Vagina (tissue), 2 donors: ENCODE measurements around the gene CREB3L2. TPM values are rescaled to one million over a fixed set of nuclear protein-coding genes. Genes with fewer than 3 reads are reported as not detected.

Experiments
- DNase-seq, 2 donors: peaks; one replicate each; pipeline ENCODE4 v3.0.0-alpha.2; 2017; ENCODE audit errors: extremely low spot score in 2 of 2
- H3K27ac ChIP-seq: fragments of 200-600 bp; sonication (generic); one replicate; pipeline ENCODE4 v1.5.1; 2019
- H3K27me3 ChIP-seq: fragments of 200-600 bp; sonication (generic); one replicate; pipeline ENCODE4 v1.5.1; 2019
- H3K36me3 ChIP-seq, 2 donors: fragments of 200-600 bp; sonication (generic); one replicate each; pipeline ENCODE4 v1.5.1; 2017 to 2019
- H3K4me1 ChIP-seq: fragments of 200-600 bp; sonication (generic); one replicate; pipeline ENCODE4 v1.5.1; 2019
- H3K4me3 ChIP-seq, 2 donors: fragments of 200-600 bp; sonication (generic); 1 replicate in 1 of 2; 2 replicates in 1 of 2; pipeline ENCODE4 v1.5.1; 2016 to 2019
- H3K9me3 ChIP-seq: fragments of 200-600 bp; sonication (generic); one replicate; pipeline ENCODE4 v1.5.1; 2019
- CTCF ChIP-seq, 3 experiments: fragments of 450-650 bp in 2 of 3; fragments of 200-600 bp in 1 of 3; sonication (generic) in 1 of 3; IDR thresholded peaks; one replicate each; pipeline ENCODE4 v1.5.1; 2017 to 2019; ENCODE audit warnings: antibody characterized with exemption in 3 of 3, mild to moderate bottlenecking in 2 of 3, moderate library complexity in 2 of 3
- POLR2A ChIP-seq, 2 donors: fragments of 450-650 bp; IDR thresholded peaks; one replicate each; pipeline ENCODE4 v1.6.1; 2017; ENCODE audit warnings: antibody characterized with exemption in 2 of 2, mild to moderate bottlenecking in 2 of 2, moderate library complexity in 2 of 2
- POLR2AphosphoS5 ChIP-seq, 2 donors: sonication (generic); formaldehyde crosslinking; IDR thresholded peaks; one replicate each; pipeline ENCODE4 v1.9.0; 2017; ENCODE audit warnings: antibody characterized with exemption in 2 of 2, mild to moderate bottlenecking in 2 of 2, low read depth in 1 of 2; ENCODE audit not compliant: insufficient read depth in 1 of 2
- intact Hi-C: fragments of 100-400 bp; cut with DNase I; formaldehyde crosslinking; loops from one replicate; pipeline ENCODE4 v1.15.1; 2023
- total RNA-seq: library from RNA; depleted of rRNA; stranded (reverse); fragments of >200 nt; gene quantifications from one replicate; pipeline ENCODE4 v1.2.3, GENCODE V29; 2016

The CREB3L2 gene
- total RNA-seq, 1 donor from 2014 or later, result 28.7 TPM

- Histone ChIP-seq H3K9me3 (no peaks in the 10 kb centered on the region), H3K27ac (no peak overlapping the region), H3K4me3 (no peak overlapping the region), H3K27me3 (no peaks in the 10 kb centered on the region), H3K4me1 (peaks cover 20% of the 10 kb centered on the region), H3K36me3 (peaks cover 0 to 35% of the 10 kb centered on the region in 2 donors)
- no peak for DNase-seq
- intact Hi-C loops, result no loop called here
- TF ChIP-seq CTCF (IDR thresholded peaks at IDR 0.05) (no peak), POLR2A (IDR thresholded peaks at IDR 0.05) (no peak), POLR2AphosphoS5 (IDR thresholded peaks at IDR 0.05; ENCODE audit: insufficient read depth in 1 of 2, low read depth in 1 of 2) (no peak)
Measured at GRCh38 chr7:137916980-137917645, 84.8 kb downstream of the CREB3L2 start.

GRCh38 chr7:137916564-137916963 lies 85.3 kb downstream of the CREB3L2 start:
- TF ChIP-seq CTCF (IDR thresholded peaks at IDR 0.05) (no peak), POLR2AphosphoS5 (IDR thresholded peaks at IDR 0.05; ENCODE audit: insufficient read depth in 1 of 2, low read depth in 1 of 2) (no peak), POLR2A (IDR thresholded peaks at IDR 0.05) (no peak)
- no peak for DNase-seq
- intact Hi-C loops, result no loop called here
- no peak overlapping the region for H3K27ac ChIP-seq
- H3K4me3 ChIP-seq, result no peak overlapping the region
- no peaks in the 10 kb centered on the region for H3K9me3 ChIP-seq
- H3K27me3 ChIP-seq, result no peaks in the 10 kb centered on the region
- peaks cover 0 to 40% of the 10 kb centered on the region in 2 donors for H3K36me3 ChIP-seq
- H3K4me1 ChIP-seq, result peaks cover 17% of the 10 kb centered on the region

- Histone ChIP-seq H3K4me1 (peaks cover 5% of the 10 kb centered on the region), H3K9me3 (no peaks in the 10 kb centered on the region), H3K4me3 (no peak overlapping the region), H3K27me3 (no peaks in the 10 kb centered on the region), H3K36me3 (peaks cover 0 to 48% of the 10 kb centered on the region in 2 donors), H3K27ac (no peak overlapping the region)
- TF ChIP-seq POLR2A (IDR thresholded peaks at IDR 0.05), result no peak
- TF ChIP-seq POLR2AphosphoS5 (IDR thresholded peaks at IDR 0.05; ENCODE audit: insufficient read depth in 1 of 2, low read depth in 1 of 2), result no peak
- TF ChIP-seq CTCF (IDR thresholded peaks at IDR 0.05), result no peak
- intact Hi-C loops, result no loop called here
- no peak for DNase-seq
Measured at GRCh38 chr7:137915266-137915665, 86.6 kb downstream of the CREB3L2 start.

GRCh38 chr7:137913985-137914384 lies 87.9 kb downstream of the CREB3L2 start:
- H3K27ac ChIP-seq, result no peak overlapping the region
- no peaks in the 10 kb centered on the region for H3K27me3 ChIP-seq
- intact Hi-C loops, result no loop called here
- H3K4me3 ChIP-seq, result no peak overlapping the region
- H3K9me3 ChIP-seq, result no peaks in the 10 kb centered on the region
- no peak for TF ChIP-seq POLR2AphosphoS5 (IDR thresholded peaks at IDR 0.05; ENCODE audit: insufficient read depth in 1 of 2, low read depth in 1 of 2)
- TF ChIP-seq CTCF (IDR thresholded peaks at IDR 0.05), result no peak
- no peak for TF ChIP-seq POLR2A (IDR thresholded peaks at IDR 0.05)
- DNase-seq, result no peak
- H3K36me3 ChIP-seq, result peaks cover 0 to 57% of the 10 kb centered on the region in 2 donors
- H3K4me1 ChIP-seq, result no peaks in the 10 kb centered on the region

GRCh38 chr7:137909042-137909441 lies 92.8 kb downstream of the CREB3L2 start:
- Histone ChIP-seq H3K9me3 (no peaks in the 10 kb centered on the region), H3K4me1 (peaks cover 4% of the 10 kb centered on the region), H3K27ac (no peak overlapping the region), H3K36me3 (peaks cover 0 to 79% of the 10 kb centered on the region in 2 donors), H3K27me3 (no peaks in the 10 kb centered on the region), H3K4me3 (no peak overlapping the region)
- no peak for DNase-seq
- intact Hi-C loops, result no loop called here
- TF ChIP-seq CTCF (IDR thresholded peaks at IDR 0.05) (no peak), POLR2AphosphoS5 (IDR thresholded peaks at IDR 0.05; ENCODE audit: insufficient read depth in 1 of 2, low read depth in 1 of 2) (no peak), POLR2A (IDR thresholded peaks at IDR 0.05) (no peak)
